ENCODE data around the gene TBCCD1. TPM values are rescaled to one million over a fixed set of nuclear protein-coding genes. Genes with fewer than 3 reads are reported as not detected.

The TBCCD1 gene
- total and polyA plus RNA-seq, 2 of the 4 experiments (the other 2 are of a cell fraction), result 7.9 to 19.7 TPM

GRCh38 chr3:186603159-186603558, 36.0 kb upstream of the TBCCD1 start:
- dilution Hi-C loops (cut with HindIII; ENCODE audit: low sequenced_read_pairs, unreplicated experiment), result no loop called here
- Histone ChIP-seq H3K4ac (ENCODE audit: low read depth, low read length) (no peak overlapping the region), H3K27me3 (ENCODE audit: control insufficient read depth, insufficient read depth, low read length) (peaks cover 9% of the 10 kb centered on the region), H2AK9ac (replicated peaks; ENCODE audit: low read depth, low read length, poor library complexity) (no peak overlapping the region), H3K4me1 (ENCODE audit: control insufficient read depth, insufficient read depth, low read length) (no peaks in the 10 kb centered on the region), H3K36me3 (ENCODE audit: control insufficient read depth, insufficient read depth, low read length) (no peaks in the 10 kb centered on the region), H3K23ac (ENCODE audit: low read depth, low read length) (no peak overlapping the region), H3K56ac (ENCODE audit: extremely low read depth, insufficient read depth, low read length) (no peak overlapping the region; the same call in 1 of the 2 replicates), H3K14ac (replicated peaks; ENCODE audit: low read depth, low read length) (no peak overlapping the region), H3K18ac (ENCODE audit: low read depth, low read length) (no peak overlapping the region), H2BK20ac (ENCODE audit: low read depth, low read length) (no peak overlapping the region), H3K9me1 (ENCODE audit: insufficient read depth, low read length) (no peaks in the 10 kb centered on the region), H2AK5ac (ENCODE audit: low read depth, low read length) (no peak overlapping the region), H4K91ac (ENCODE audit: insufficient read depth, low read depth, low read length) (no peak overlapping the region), H3K9me3 (ENCODE audit: control insufficient read depth, insufficient read depth, low read length) (no peaks in the 10 kb centered on the region), H3K4me3 (ENCODE audit: insufficient read depth, low read depth, low read length) (no peak overlapping the region), H2AFZ (replicated peaks; ENCODE audit: low read length, poor library complexity) (no peak overlapping the region), H2BK15ac (ENCODE audit: low read depth, low read length) (no peak overlapping the region), H3K79me1 (ENCODE audit: low read depth in 1 of 2, low read length in 2 of 2) (no peaks in the 10 kb centered on the region), H4K5ac (ENCODE audit: low read depth, low read length) (no peak overlapping the region), H3K4me2 (ENCODE audit: low read depth, low read length) (no peak overlapping the region), H4K20me1 (ENCODE audit: insufficient read depth, low read length) (no peaks in the 10 kb centered on the region), H3K27ac (ENCODE audit: insufficient read depth, low read length) (no peak overlapping the region), H2BK5ac (ENCODE audit: low read depth, low read length, poor library complexity, severe bottlenecking) (no peak overlapping the region), H3K9ac (ENCODE audit: low read depth, low read length) (no peak overlapping the region), H4K8ac (ENCODE audit: low read depth in 2 of 2, low read length in 2 of 2) (no peak overlapping the region), H2BK120ac (ENCODE audit: low read depth, low read length) (no peak overlapping the region)
- no TSS peak for BruUV-seq (replicated peaks)
- ATAC-seq (ENCODE audit: low read depth) (no peak), DNase-seq (no peak)
- no CpG with 5 or more reads among the region's 7 CpGs for WGBS, 2 experiments (ENCODE audit: extremely low coverage in 2 of 2, insufficient read length in 1 of 2)
- POLR2A ChIA-PET (ENCODE audit: unreplicated experiment), result no interaction called here
- in situ Hi-C loops (cut with MboI; ENCODE audit: low sequenced_read_pairs), result no loop called here
- CTCF ChIA-PET, result no interaction called here
- intact Hi-C loops (cut with micrococcal nuclease), result no loop called here
- no peak for TF ChIP-seq CTCF (conservative IDR thresholded peaks at IDR 0.05; ENCODE audit: low read depth, low read length)
- TF ChIP-seq, protein P1, sequence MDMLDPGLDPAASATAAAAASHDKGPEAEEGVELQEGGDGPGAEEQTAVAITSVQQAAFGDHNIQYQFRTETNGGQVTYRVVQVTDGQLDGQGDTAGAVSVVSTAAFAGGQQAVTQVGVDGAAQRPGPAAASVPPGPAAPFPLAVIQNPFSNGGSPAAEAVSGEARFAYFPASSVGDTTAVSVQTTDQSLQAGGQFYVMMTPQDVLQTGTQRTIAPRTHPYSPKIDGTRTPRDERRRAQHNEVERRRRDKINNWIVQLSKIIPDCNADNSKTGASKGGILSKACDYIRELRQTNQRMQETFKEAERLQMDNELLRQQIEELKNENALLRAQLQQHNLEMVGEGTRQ (IDR thresholded peaks at IDR 0.05; ENCODE audit: low read depth, low read length), result no peak
- TF ChIP-seq, protein P2, sequence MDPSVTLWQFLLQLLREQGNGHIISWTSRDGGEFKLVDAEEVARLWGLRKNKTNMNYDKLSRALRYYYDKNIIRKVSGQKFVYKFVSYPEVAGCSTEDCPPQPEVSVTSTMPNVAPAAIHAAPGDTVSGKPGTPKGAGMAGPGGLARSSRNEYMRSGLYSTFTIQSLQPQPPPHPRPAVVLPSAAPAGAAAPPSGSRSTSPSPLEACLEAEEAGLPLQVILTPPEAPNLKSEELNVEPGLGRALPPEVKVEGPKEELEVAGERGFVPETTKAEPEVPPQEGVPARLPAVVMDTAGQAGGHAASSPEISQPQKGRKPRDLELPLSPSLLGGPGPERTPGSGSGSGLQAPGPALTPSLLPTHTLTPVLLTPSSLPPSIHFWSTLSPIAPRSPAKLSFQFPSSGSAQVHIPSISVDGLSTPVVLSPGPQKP (IDR thresholded peaks at IDR 0.05; ENCODE audit: borderline replicate concordance, low read depth, low read length), result no peak
- TF ChIP-seq RFX5 (IDR thresholded peaks at IDR 0.05; ENCODE audit: low read depth, low read length), result no peak
- no peak for TF ChIP-seq CEBPB (IDR thresholded peaks at IDR 0.05; ENCODE audit: low read depth, low read length)
- no peak for TF ChIP-seq RCOR1 (IDR thresholded peaks at IDR 0.05; ENCODE audit: insufficient replicate concordance, low read length)
- TF ChIP-seq FOS (IDR thresholded peaks at IDR 0.05; ENCODE audit: low read depth, low read length), result no peak
- no peak for TF ChIP-seq BHLHE40 (IDR thresholded peaks at IDR 0.05; ENCODE audit: low read depth, low read length)
- TF ChIP-seq MAFK (IDR thresholded peaks at IDR 0.05; ENCODE audit: low read depth, low read length), result no peak
- TF ChIP-seq CHD1 (IDR thresholded peaks at IDR 0.05; ENCODE audit: low read depth, low read length), result no peak
- no peak for TF ChIP-seq MAZ (IDR thresholded peaks at IDR 0.05; ENCODE audit: borderline replicate concordance, low read depth, low read length)
- TF ChIP-seq RAD21 (IDR thresholded peaks at IDR 0.05; ENCODE audit: low read length), result no peak
- no peak for TF ChIP-seq SMC3 (IDR thresholded peaks at IDR 0.05; ENCODE audit: low read depth, low read length)
- no peak for TF ChIP-seq MXI1 (IDR thresholded peaks at IDR 0.05; ENCODE audit: borderline replicate concordance, low read depth, low read length)

Data from IMR-90 (cell line).